ENCODE results near the gene COPG2.

Gene COPG2

GRCh38 chr7:130494431-130494858 is 174.1 kb downstream of the COPG2 start:
- DNase-seq (ENCODE audit: low read depth), result no peak

- no peak for DNase-seq (ENCODE audit: low read depth)
Observed at GRCh38 chr7:130493275-130493873, 175.2 kb downstream of the COPG2 start.

GRCh38 chr7:130492523-130493274 is 175.8 kb downstream of the COPG2 start:
- DNase-seq (ENCODE audit: low read depth), result no peak

DNA sequence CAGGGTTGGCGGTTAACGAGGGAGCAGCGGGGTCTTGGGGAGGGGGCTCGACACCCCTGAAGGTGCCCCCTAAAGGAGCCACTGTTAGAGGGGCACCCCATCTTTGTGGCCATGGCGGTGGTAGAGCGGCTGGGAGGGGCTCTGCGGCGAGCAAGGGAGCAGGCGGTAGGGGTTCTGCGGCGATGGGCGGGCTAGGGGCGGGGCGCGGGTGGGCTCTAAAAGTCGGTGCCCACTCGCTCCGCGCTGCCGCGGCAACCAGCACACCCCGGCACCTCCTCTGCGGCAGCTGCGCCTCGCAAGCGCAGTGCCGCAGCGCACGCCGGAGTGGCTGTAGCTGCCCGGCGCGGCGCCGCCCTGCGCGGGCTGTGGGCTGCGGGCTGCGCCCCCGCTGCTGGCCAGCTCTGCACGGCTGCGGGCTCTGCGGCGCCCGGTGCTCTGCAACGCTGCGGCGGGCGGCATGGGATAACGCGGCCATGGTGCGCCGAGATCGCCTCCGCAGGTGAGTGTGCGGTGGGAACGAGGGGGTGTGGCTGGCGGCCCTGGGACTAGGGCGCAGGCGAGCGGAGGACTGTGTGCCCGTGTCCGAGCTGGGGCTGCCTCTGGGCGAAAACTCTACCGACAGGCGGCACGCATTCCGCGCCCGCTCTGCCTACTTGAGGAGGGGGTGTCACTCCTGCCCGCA is 176.6 kb downstream of the COPG2 start, which contains the start of gene MEST:
Gene MEST (plus strand): TSS at position 245 of the 682 bp plus-strand sequence. CDS start 229 bp downstream, at position 474.
- DNase-seq (ENCODE audit: low read depth), result no peak

DNA sequence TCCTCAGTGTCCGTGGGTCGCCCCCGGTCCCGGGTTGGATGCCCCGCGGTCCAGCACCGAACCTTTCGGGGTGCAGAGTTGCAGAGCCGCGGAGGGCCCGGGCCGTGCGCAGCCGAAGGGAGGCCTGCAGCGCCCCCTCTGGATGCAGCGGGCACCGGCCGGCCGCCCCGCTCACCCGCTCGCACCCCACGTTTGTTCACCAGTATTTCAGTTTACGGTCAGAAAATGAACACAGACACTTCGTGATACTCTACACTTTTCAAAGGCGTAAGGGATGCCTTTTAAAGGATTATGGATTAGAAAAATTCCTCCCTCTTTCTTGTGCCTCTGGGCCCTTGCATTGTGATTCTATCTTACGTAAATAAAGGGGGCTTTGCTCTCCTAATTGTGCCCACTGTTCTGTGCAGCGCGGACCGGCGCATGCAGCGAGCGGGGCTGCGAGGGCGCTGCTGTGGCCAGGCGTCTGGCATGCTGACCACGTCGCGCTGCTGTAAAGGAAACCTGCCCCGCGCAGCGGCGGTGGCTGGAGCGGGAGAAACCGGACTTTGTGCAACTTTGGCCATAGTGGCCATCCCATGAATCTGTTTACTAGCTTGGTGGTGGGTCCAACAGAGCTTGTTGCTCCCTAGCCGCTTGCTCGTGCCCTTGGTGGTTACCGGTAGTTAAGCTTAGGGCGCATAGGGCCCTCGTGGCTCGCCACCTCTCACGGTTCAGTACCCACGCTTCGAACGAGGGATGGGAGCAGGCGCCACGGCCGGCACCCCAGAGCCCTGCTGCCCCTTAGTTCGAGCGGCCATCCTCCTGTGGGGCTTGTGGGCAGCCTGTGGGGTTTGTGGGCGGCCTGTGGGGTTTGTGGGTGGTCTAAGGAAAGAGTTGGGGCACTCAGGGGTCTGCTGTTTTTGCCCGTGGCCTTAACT is 177.4 kb downstream of the COPG2 start:
- no peak for DNase-seq (ENCODE audit: low read depth)

GRCh38 chr7:130490311-130490791 is 178.2 kb downstream of the COPG2 start:
- DNase-seq (ENCODE audit: low read depth), result no peak

DNA sequence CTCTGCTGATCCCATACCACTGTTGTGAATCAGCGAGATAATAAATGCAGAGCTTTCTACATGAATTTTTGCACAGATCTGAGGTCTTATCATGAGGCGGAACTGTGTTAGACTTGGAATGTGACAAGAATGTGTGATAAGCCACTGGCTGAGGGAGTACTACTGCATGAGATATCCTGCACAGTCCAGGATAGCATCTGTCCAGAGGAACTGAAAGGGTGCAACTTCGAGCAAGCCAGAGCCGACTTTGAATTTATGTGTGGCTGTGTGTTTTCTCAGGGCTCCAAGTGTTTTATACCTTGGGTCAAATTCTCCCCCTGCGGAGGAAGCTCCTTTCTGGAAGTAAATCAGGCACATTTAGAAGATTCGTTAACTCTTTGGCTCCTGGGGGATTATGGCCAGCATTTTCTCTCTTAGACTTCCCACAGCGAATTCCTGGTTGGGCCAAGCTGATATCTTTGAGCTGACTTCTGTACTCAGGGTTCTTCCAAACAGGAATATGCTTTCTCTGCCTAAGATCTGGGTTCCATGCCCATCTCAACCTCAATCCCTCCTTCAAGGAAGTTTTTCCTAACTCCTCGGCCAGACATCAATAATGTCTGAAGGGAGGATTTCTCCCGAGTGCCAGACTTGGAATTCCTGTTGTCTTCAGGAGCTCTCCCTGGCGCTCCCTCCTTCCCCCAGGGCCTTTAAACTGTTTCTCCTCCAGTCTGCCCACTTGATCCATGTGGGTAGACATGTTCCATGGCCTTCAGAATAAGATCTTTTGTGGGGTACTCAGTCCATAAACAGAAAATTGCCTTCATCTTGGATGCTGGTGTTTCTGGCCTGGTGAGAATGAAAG is 179.2 kb downstream of the COPG2 start:
- DNase-seq (ENCODE audit: low read depth), result peak; percentile 97

- DNase-seq (ENCODE audit: low read depth), result no peak
Observed at GRCh38 chr7:130488392-130489139, 180.0 kb downstream of the COPG2 start.

- DNase-seq (ENCODE audit: low read depth), result no peak
Observed at GRCh38 chr7:130486954-130487436, 181.6 kb downstream of the COPG2 start.

GRCh38 chr7:130486114-130486953 is 182.2 kb downstream of the COPG2 start:
- DNase-seq (ENCODE audit: low read depth), result no peak

DNA sequence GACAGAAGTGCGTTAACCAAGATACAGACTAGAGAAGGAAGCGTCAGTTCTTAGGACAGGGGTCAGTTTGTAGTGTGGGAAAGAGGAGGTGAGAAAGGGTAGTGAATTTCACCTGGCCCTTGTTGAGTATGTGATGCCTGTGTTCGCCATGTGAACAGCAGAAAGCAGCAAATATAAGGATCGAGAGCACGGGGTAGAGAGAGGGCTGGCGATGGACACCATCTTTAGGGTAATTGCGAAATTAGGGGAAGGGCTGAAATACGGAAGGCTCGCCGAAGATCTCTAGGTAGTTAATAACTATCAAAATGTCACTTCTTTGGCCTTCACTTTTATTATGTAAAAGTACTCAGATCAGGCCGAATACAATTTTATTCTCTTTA is 182.8 kb downstream of the COPG2 start:
- no peak for DNase-seq (ENCODE audit: low read depth)

DNA sequence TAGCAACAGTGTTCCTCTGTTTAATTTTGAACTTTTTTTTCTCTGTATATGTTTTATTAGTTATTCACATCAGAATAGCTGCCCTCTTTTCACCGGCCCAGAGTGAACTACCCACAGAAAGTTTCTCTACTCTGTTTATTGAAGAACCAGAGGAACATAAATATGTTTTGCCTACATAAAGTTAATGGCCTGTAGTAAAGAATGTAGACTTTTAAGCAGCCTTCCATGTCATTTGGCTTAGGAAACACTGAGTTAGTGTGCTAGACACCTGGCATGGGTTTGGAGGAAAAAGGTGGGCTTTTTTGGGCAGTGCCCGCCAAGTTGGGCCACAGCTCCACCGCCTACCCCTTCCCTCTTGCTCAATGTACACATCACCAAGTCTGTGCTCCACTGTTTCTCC is 185.5 kb downstream of the COPG2 start:
- no peak for DNase-seq (ENCODE audit: low read depth)

DNA sequence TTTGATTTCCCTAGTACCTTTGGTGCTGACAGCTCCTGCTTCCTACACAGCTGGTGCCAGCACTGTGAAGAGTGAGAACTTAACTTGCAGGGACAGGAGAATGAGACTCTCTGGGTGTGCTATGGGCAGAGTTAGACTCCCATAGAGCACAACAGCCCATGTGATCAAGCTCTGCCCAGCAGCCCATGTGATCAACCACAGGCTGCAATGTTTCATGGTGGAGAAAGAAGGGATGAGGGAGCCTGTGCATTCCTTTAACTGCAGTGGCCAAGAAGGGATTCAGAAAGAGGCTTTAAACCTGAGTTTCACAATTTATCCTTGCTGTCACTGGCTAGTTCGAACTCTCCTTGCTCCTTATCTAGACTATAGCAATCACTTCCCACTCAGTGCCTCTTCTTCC is 186.7 kb downstream of the COPG2 start:
- DNase-seq (ENCODE audit: low read depth), result no peak

DNA sequence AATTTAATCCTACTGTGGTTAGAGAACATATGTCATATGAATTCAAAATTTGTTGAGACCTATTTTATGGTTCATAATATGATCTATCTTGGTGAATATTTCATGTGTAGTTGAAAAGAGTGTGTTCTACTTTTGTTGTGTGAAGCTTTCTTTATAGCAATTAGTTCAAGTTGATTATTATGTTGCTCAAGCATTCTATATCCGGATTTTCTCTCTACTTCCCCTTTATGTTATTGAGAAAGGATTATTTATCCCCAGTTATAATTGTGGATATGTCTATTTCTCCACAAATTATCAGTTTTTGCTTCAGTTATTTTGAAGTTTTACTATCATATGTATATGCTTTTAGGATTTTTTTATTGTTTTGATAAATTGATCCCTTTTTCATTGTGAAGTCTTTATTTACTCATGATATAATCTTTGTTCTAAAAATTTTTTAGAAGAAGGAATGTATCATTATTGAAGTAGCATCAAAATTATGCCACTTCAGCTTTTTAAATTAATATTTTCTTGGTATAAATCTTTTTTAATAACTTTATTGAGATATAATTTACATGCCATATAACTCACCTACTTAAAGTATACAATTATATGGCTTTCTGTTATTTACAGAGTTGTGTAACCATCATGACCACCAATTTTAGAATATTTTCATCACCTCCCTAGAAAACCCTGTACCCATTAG is 188.7 kb downstream of the COPG2 start:
- DNase-seq (ENCODE audit: low read depth), result no peak

DNA sequence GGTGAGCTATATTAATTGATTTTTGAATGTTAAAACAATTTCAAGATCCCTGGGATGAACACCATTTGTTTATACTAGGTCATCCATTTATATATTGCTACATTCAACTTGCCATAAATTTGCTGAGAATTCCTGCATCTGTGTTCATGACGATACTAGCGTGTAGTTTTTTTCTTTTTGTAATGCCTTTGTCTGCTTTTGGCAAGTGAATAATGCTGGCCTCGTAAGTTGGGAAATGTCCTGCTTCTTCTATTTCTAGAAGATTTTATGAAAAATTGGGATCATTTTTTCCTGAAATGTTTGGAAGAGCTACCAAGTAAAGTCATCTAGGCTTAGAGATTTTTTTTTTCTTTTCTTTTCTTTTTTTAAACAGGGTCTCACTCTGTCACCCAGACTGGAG is 189.6 kb downstream of the COPG2 start:
- no peak for DNase-seq (ENCODE audit: low read depth)

DNA sequence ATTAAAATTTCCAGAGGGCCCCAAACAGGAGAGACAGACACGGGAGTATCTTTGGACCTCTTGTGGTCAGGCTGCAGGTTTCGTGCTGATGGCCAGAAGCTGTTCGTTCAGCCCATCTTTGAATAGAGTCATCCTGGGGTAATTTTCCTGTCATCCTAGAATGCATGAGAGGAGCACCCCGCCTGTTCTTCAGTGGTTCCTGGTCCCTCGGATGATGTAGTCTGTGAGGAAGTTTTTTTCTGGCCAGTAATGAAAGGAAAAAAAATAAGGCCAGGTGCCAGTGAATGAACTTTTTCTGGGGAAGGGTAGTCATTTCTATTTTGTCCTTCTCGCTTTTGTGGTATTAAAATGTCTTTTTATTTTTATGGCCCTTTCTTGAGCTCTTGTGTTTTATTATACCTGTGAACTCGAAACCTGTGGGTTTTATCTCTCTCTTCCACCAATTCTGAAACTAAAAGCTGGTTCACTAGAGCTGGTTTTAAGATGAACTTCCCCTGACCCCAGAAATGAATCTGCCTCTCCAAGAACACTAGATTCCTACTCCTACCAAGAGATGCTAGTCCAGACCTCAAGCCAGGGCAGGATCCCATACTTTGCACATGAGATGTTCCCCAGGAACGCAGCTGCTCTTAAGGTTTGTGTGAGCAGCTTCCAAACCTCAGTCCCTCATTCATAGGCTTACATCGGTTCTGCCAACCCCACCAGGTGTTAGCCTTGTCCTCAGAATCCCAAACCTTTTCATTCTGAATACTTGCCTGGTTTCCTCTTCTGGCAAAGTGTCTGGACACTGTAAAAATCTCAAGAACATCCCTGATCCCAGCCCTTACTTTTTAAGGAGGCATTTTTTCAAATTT is 192.0 kb downstream of the COPG2 start:
- DNase-seq (ENCODE audit: low read depth), result peak; percentile 64

DNA sequence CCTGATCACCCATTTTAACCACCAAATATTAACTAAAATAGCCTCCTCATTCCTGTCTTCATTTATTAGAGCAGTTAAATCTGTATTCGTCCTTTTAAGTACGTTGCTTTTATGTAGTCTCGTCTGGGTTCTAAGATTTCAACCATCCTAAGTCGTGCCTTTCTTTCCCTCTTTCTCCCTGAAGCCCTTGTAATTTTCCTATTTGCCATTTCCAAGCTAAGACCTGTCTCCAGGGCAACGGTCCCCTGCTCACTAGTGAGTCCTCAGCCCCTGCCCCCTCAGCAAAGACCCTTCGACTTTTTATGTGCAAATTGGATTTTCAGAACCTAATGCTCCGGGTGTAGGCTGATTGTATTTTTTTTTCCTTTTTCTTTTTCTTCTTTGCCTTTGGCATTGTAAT is 192.8 kb downstream of the COPG2 start:
- DNase-seq (ENCODE audit: low read depth), result no peak

- DNase-seq (ENCODE audit: low read depth), result no peak
Observed at GRCh38 chr7:130473876-130474275, 194.7 kb downstream of the COPG2 start.
